Bronchus fibroblast of lung (primary cell): ENCODE data around the gene KRAS. TPM values are rescaled to one million over a fixed set of nuclear protein-coding genes. Genes with fewer than 3 reads are reported as not detected.

Experiments used
- total RNA-seq: library from RNA; depleted of rRNA; stranded (reverse); fragments of >200 nt; gene quantifications from 2 replicates; pipeline ENCODE4 v1.2.3, GENCODE V29; 2015

Gene KRAS
- total RNA-seq = 5.4 and 6.4 TPM in 2 replicates

DNA sequence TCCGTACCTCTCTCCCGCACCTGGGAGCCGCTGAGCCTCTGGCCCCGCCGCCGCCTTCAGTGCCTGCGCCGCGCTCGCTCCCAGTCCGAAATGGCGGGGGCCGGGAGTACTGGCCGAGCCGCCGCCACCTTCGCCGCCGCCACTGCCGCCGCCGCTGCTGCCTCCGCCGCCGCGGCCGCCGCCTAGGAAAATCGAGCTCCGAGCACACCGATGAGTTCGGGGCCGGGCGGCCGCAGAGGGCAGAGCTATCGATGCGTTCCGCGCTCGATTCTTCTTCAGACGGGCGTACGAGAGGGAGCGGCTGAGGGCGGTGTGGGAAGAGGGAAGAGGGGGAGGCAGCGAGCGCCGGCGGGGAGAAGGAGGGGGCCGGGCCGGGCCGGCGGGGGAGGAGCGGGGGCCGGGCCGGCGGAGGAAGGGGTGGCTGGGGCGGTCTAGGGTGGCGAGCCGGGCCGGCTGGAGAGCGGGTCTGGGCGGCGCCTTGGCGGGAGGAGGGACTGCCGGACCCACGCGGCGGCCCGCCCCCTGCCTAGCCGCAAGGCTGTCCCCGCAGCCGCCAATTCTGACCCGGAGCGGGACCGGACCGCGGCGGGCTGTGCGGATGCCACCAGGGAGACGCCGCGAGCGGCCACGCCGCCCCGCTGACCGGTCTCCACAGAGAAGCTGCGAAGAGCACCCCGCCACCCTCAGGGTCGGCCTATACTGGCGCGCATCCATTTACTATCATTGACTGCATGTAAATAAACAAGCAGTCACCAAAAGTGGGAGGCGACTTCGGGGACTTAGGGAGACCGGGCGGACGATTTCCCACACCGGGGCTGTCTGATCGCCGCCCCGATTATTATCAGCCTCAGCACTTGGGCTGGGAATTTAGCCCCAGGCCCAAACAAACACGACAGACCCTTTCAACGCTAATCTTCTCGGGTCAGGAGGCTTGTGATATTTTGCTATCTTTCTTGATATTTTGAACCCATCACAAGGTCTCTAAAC lies at the start of gene KRAS:
Gene KRAS (minus strand): TSS at position 186 of the 987 bp plus-strand sequence.

DNA sequence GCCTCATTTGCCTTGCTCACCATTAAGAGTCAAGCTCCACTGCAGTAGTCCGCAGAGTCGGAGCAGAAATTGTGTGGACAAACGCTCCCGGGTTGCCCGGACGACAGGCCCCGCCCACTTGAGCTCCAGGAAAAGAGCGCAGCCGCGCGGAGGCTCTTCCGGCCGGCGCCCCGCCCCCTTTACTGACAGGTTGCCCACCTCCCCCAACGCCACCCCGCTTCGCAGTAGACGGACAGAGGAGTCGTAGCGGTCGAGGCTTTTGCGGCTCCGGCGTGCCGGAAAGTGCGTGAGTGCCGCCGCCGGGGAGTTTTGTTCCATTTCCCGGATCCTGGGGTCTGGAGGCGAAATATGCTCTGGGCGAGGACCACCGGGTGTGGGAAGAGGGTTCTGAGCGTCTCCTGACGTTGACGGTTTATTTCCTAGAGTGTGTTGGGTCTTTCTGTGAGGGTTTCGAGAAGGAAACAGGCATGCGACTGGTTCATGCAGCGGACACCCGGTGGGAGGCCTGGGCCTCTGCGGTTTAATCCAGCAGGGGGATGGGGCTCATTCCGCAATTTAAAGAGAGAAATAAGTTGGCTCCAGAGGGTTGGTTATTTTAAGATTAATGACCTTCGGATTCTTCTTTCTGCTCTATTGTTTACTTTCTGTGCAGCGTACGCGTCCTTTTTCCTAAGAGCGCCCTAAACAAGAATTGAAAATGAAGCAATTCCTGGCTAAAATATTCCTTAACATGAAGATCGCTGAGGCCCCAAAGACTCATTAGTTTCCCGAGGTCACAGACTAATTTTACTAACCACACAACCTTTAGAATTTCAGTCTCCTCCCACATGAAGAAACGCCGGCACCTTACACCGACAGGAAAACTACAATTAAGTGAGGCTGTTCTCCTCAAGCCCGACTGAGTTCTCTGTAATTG lies 55.4 kb downstream of the KRAS start, which contains the start of the genes DNAI7 and ETFRF1:
Gene DNAI7 (minus strand): TSS at position 105 of the 916 bp plus-strand sequence. CDS start 82 bp downstream, at position 23.
Gene ETFRF1 (plus strand): TSS at position 182 of the 916 bp plus-strand sequence. CDS start 8,720 bp downstream, outside the sequence.

Other genes with a start within 250 kb of the KRAS start
- 0.15 and 0.17 TPM in 2 replicates for gene DNAI7, start 55.8 kb downstream of the KRAS start, total RNA-seq
- 15.5 and 18.5 TPM in 2 replicates for gene ETFRF1, start 55.7 kb downstream of the KRAS start, total RNA-seq